DOHH2 (cell line): Measurements from ENCODE around the gene COPS2.
A peak's percentile ranks its signal among the peaks of the same experiment; 100 is the strongest.

ENCODE experiments used
- H3F3A ChIP-seq: fragments of 200-600 bp; sonication (generic), shearing (Covaris generic); 2 replicates; pipeline ENCODE4 v1.6.0; 2016; ENCODE audit warnings: antibody characterized with exemption, mild to moderate bottlenecking; ENCODE audit not compliant: control insufficient read depth, insufficient read depth
- H3K27ac ChIP-seq: fragments of 200-600 bp; sonication (generic); 2 replicates; pipeline ENCODE4 v1.5.1; 2014; ENCODE audit warnings: low read depth, mild to moderate bottlenecking, low read length, moderate library complexity
- H3K27me3 ChIP-seq: fragments of 200-600 bp; sonication (generic); 2 replicates; pipeline ENCODE4 v1.6.1; 2014; ENCODE audit warnings: mild to moderate bottlenecking, low read length, mixed read lengths; ENCODE audit not compliant: control insufficient read depth
- H3K36me3 ChIP-seq: fragments of 200-600 bp; sonication (generic); 2 replicates; pipeline ENCODE4 v1.6.1; 2014; ENCODE audit warnings: mild to moderate bottlenecking, low read length, moderate library complexity, mixed read lengths; ENCODE audit not compliant: control insufficient read depth
- H3K4me1 ChIP-seq: fragments of 200-600 bp; sonication (generic); 2 replicates; pipeline ENCODE4 v1.6.1; 2014; ENCODE audit warnings: mild to moderate bottlenecking, low read length, mixed read lengths; ENCODE audit not compliant: control insufficient read depth
- H3K4me2 ChIP-seq: fragments of 200-600 bp; sonication (generic); 2 replicates; pipeline ENCODE4 v1.6.0; 2014; ENCODE audit warnings: mild to moderate bottlenecking, low read length, moderate library complexity
- H3K4me3 ChIP-seq: fragments of 200-600 bp; sonication (generic); 2 replicates; pipeline ENCODE4 v1.5.1; 2014; ENCODE audit warnings: mild to moderate bottlenecking, low read length, mixed read lengths
- H3K79me2 ChIP-seq: fragments of 200-600 bp; sonication (generic); 2 replicates; pipeline ENCODE4 v1.6.1; 2014; ENCODE audit warnings: mild to moderate bottlenecking, low read length, mixed read lengths; ENCODE audit not compliant: control insufficient read depth
- H3K9me2 ChIP-seq: fragments of 200-600 bp; sonication (generic); replicated peaks from 2 replicates; pipeline ENCODE4 v1.6.1; 2014; ENCODE audit warnings: mild to moderate bottlenecking, low read length, mixed read lengths; ENCODE audit not compliant: control insufficient read depth
- H3K9me3 ChIP-seq: fragments of 200-600 bp; sonication (generic); 2 replicates; pipeline ENCODE4 v1.6.1; 2014; ENCODE audit warnings: antibody characterized with exemption, low read length, mixed read lengths; ENCODE audit not compliant: control insufficient read depth, insufficient read depth
- H4K20me1 ChIP-seq: fragments of 200-600 bp; sonication (generic); 2 replicates; pipeline ENCODE4 v1.6.0; 2014; ENCODE audit warnings: low read depth, mild to moderate bottlenecking, antibody characterized with exemption, low read length, moderate library complexity; ENCODE audit not compliant: control insufficient read depth, insufficient read depth
- CTCF ChIP-seq: fragments of 200-600 bp; sonication (generic); IDR thresholded peaks from one replicate; pipeline ENCODE4 v1.5.1; 2014; ENCODE audit warnings: antibody characterized with exemption, mild to moderate bottlenecking, low read depth, low read length; ENCODE audit not compliant: poor library complexity, severe bottlenecking
- EZH2phosphoT487 ChIP-seq: fragments of 200-600 bp; sonication (generic); IDR thresholded peaks from 2 replicates; pipeline ENCODE4 v1.6.1; 2017; ENCODE audit warnings: borderline replicate concordance, mild to moderate bottlenecking, antibody characterized with exemption, low read length, moderate library complexity, mixed read lengths

COPS2 gene

GRCh38 chr15:49148727-49149126, 6.7 kb downstream of the COPS2 start:
- Histone ChIP-seq H3K4me1 (peaks cover 51% of the 10 kb centered on the region), H4K20me1 (peaks cover 34% of the 10 kb centered on the region), H3K4me2 (peak overlapping the region; percentile 47), H3K79me2 (peaks cover 96% of the 10 kb centered on the region), H3K27ac (0 out of 2 replicates have a peak overlapping the region, but pooled peaks have one; percentile 0), H3K36me3 (peaks cover 52% of the 10 kb centered on the region), H3F3A (peaks cover 19% of the 10 kb centered on the region; the same call in 1 of the 2 replicates), H3K4me3 (0 out of 2 replicates have a peak overlapping the region, but pooled peaks have one; percentile 2), H3K27me3 (no peaks in the 10 kb centered on the region), H3K9me3 (no peaks in the 10 kb centered on the region), H3K9me2 (no peaks in the 10 kb centered on the region)
- TF ChIP-seq CTCF (no peak), EZH2phosphoT487 (no peak)

- peaks cover 34% of the 10 kb centered on the region for H4K20me1 ChIP-seq
- no peaks in the 10 kb centered on the region for H3K9me3 ChIP-seq
- H3F3A ChIP-seq: peaks cover 19% of the 10 kb centered on the region; the same call in 1 of the 2 replicates
- H3K27me3 ChIP-seq: no peaks in the 10 kb centered on the region
- peaks cover 96% of the 10 kb centered on the region for H3K79me2 ChIP-seq
- peaks cover 52% of the 10 kb centered on the region for H3K36me3 ChIP-seq
- H3K4me1 ChIP-seq: peaks cover 47% of the 10 kb centered on the region
- 0 out of 2 replicates have a peak overlapping the region, but pooled peaks have one; percentile 0 for H3K27ac ChIP-seq
- peak overlapping the region; percentile 47 for H3K4me2 ChIP-seq
- H3K4me3 ChIP-seq: 0 out of 2 replicates have a peak overlapping the region, but pooled peaks have one; percentile 2
- no peaks in the 10 kb centered on the region for H3K9me2 ChIP-seq
- no peak for TF ChIP-seq CTCF
- no peak for TF ChIP-seq EZH2phosphoT487
Measured at GRCh38 chr15:49148298-49148697, 7.1 kb downstream of the COPS2 start.

GRCh38 chr15:49145651-49146609, 9.5 kb downstream of the COPS2 start:
- Histone ChIP-seq H3K79me2 (peaks cover 91% of the 10 kb centered on the region), H4K20me1 (peaks cover 34% of the 10 kb centered on the region), H3K4me1 (peaks cover 40% of the 10 kb centered on the region), H3K27ac (no peak overlapping the region), H3K4me3 (no peak overlapping the region), H3K4me2 (no peak overlapping the region), H3K9me2 (no peaks in the 10 kb centered on the region), H3F3A (peaks cover 19% of the 10 kb centered on the region; the same call in 1 of the 2 replicates), H3K27me3 (no peaks in the 10 kb centered on the region), H3K36me3 (peaks cover 68% of the 10 kb centered on the region), H3K9me3 (no peaks in the 10 kb centered on the region)
- TF ChIP-seq CTCF: peak; percentile 81
- TF ChIP-seq EZH2phosphoT487: no peak
